EL (cell line): Measurements from ENCODE around the gene CDX2.

ENCODE experiments used
- DNase-seq: peaks from one replicate; pipeline ENCODE4 v3.0.0-alpha.2; 2016

Gene CDX2

GRCh38 chr13:27926644-27927434 is 42.3 kb downstream of the CDX2 start:
- DNase-seq = no peak

- DNase-seq = no peak
Measured at GRCh38 chr13:27925220-27925991, 43.7 kb downstream of the CDX2 start.

- no peak for DNase-seq
Measured at GRCh38 chr13:27924529-27925141, 44.5 kb downstream of the CDX2 start.

GRCh38 chr13:27923794-27924528 is 45.2 kb downstream of the CDX2 start:
- no peak for DNase-seq

GRCh38 chr13:27922883-27923612 is 46.1 kb downstream of the CDX2 start:
- DNase-seq = no peak

GRCh38 chr13:27921961-27922882 is 46.9 kb downstream of the CDX2 start:
- DNase-seq = no peak

GRCh38 chr13:27921421-27921960 is 47.6 kb downstream of the CDX2 start:
- no peak for DNase-seq

GRCh38 chr13:27920677-27921420 is 48.3 kb downstream of the CDX2 start:
- DNase-seq = peak; percentile 39

- peak; percentile 13 for DNase-seq
Measured at GRCh38 chr13:27919934-27920676, 49.0 kb downstream of the CDX2 start, which contains the start of gene PDX1. Gene PDX1 (plus strand): TSS chr13:27920000. CDS start chr13:27920139, 139 bp downstream.

- DNase-seq = no peak
Measured at GRCh38 chr13:27919659-27919933, 49.5 kb downstream of the CDX2 start.

- DNase-seq = no peak
Measured at GRCh38 chr13:27918918-27919658, 50.0 kb downstream of the CDX2 start.

- no peak for DNase-seq
Measured at GRCh38 chr13:27918041-27918917, 50.8 kb downstream of the CDX2 start.

- no peak for DNase-seq
Measured at GRCh38 chr13:27917121-27917947, 51.8 kb downstream of the CDX2 start.

- DNase-seq = no peak
Measured at GRCh38 chr13:27915301-27916207, 53.6 kb downstream of the CDX2 start.

- DNase-seq = no peak
Measured at GRCh38 chr13:27913160-27913559, 56.0 kb downstream of the CDX2 start.

GRCh38 chr13:27911521-27911920 is 57.6 kb downstream of the CDX2 start:
- no peak for DNase-seq
